ENCODE results near the gene PSMD5.
"Not testable (repeated sequence)": the region's sequence is repeated elsewhere in the genome, so short reads cannot be mapped to it uniquely, and the experiment has no call there.

The PSMD5 gene

DNA sequence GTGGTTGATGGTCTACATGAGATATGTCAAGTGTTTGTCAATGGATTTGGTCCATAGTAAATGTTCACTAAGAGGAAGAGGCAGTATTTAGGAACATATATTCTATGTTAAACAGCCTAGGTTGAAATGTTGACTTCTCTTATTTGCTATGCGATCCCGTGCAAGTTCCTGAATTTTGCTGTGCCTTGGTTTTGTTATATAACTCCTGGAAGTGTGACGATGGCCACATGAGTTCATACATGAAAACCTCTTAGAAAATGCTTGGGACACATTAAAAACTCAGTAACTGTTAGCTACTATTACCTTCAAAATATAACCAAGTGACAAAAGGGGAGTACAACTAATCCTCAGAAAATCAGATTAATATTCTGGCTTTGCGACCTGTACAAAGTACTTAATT, 27.6 kb downstream of the PSMD5 start:
- Histone ChIP-seq H3K18ac (ENCODE audit: low read depth in 1 of 2, low read length in 2 of 2) (no peak overlapping the region), H3K9ac (ENCODE audit: low read length) (no peak overlapping the region), H2BK15ac (ENCODE audit: low read depth, poor library complexity, severe bottlenecking) (no peak overlapping the region), H3K27me3 (ENCODE audit: control insufficient read depth in 1 of 2, insufficient read depth in 1 of 2, low read length in 2 of 2) (no peaks in the 10 kb centered on the region), H2BK5ac (ENCODE audit: low read depth, low read length, poor library complexity, severe bottlenecking) (no peak overlapping the region), H3K4me2 (ENCODE audit: low read length, poor library complexity, severe bottlenecking) (no peak overlapping the region), H2BK120ac (ENCODE audit: low read depth, low read length) (no peak overlapping the region), H3K36me3 (ENCODE audit: control insufficient read depth in 1 of 2, insufficient read depth in 2 of 2, low read depth in 1 of 2, low read length in 2 of 2) (peaks cover 14 to 55% of the 10 kb centered on the region in 2 experiments), H3K27ac (ENCODE audit: low read length, poor library complexity, severe bottlenecking) (no peak overlapping the region), H3K14ac (ENCODE audit: low read length in 2 of 2) (no peak overlapping the region), H2AK5ac (ENCODE audit: low read length, severe bottlenecking) (no peak overlapping the region), H3K4ac (ENCODE audit: low read depth in 1 of 2, low read length in 2 of 2) (no peak overlapping the region), H2AFZ (ENCODE audit: low read depth, low read length) (no peak overlapping the region), H4K8ac (ENCODE audit: low read length) (no peak overlapping the region), H3K4me1 (ENCODE audit: control insufficient read depth, insufficient read depth, low read depth, low read length) (no peaks in the 10 kb centered on the region), H3K79me1 (replicated peaks; ENCODE audit: low read length, poor library complexity, severe bottlenecking) (no peaks in the 10 kb centered on the region), H3K23ac (ENCODE audit: low read length in 2 of 2) (no peak overlapping the region), H2BK12ac (ENCODE audit: low read length in 2 of 2) (no peak overlapping the region), H3K4me3 (ENCODE audit: insufficient read depth in 1 of 2, low read depth in 1 of 2, low read length in 2 of 2) (no peak overlapping the region), H3K9me3 (ENCODE audit: control insufficient read depth, low read length) (no peaks in the 10 kb centered on the region), H4K91ac (ENCODE audit: low read length) (no peak overlapping the region)
- DNase-seq, result no peak
- 100% methylated on average over 4 of the region's 4 CpGs for WGBS

DNA sequence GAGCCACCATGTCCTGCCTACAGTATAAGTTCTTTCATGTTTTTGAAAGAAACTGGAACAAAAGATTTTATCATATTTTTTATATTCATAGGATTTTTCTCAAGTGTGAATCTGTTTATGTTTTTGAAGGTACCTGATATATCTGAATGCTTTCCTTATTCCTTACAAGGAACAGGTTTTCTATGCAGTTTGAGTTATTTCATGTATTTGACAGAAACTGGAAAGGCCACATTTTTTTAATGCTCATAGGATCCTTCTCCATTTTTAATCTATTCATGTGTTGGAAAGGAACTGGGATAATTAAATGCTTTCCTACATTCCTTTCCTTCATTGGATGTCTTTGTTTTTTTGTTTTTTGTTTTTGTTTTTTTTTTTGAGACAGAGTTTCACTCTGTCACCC, 33.8 kb downstream of the PSMD5 start:
- H4K91ac ChIP-seq (ENCODE audit: low read length), result no peak overlapping the region
- H2BK5ac ChIP-seq (ENCODE audit: low read depth, low read length, poor library complexity, severe bottlenecking), result no peak overlapping the region

DNA sequence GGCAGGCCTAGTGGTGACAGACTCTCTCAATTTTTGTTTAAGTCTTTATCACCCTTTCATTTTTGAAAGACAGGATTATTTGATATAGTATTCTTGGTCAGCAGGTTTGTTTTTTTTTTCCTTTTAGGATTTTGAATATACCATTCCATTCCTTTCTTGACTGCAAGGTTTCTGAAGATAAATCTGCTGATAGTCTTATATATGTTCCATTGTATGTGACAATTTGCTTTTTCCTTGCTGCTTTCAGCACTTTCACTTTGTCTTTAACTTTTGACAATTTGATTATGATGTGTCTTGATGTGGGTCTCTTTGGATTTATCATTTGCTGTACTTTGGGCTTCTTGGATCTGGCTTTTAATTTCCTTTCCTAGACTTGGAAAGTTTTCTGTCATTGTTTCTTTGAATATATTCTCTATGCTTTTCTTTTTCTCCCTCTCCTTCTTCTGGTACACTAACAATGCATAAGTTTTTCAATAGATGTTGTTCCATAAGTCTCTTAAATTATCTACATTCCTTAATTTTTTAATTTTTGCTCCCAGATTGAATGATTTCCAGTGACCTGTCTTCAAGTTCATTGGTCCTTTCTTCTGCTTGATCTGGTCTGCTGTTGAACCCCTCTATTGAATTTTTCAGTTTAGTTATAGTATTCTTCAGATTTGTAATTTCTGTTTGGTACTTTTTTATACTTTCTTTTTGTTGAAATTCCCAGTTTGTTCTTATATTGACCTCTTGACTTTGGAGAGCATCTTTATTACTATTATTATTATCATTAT, 34.9 kb downstream of the PSMD5 start:
- Histone ChIP-seq H2AFZ (ENCODE audit: low read depth, low read length) (no peak overlapping the region), H3K9ac (ENCODE audit: low read length) (no peak overlapping the region), H2BK5ac (ENCODE audit: low read depth, low read length, poor library complexity, severe bottlenecking) (no peak overlapping the region), H3K79me1 (replicated peaks; ENCODE audit: low read length, poor library complexity, severe bottlenecking) (no peaks in the 10 kb centered on the region), H3K23ac (ENCODE audit: low read length in 2 of 2) (no peak overlapping the region), H3K14ac (ENCODE audit: low read length in 2 of 2) (no peak overlapping the region), H3K27me3 (ENCODE audit: control insufficient read depth in 1 of 2, insufficient read depth in 1 of 2, low read length in 2 of 2) (no peaks in the 10 kb centered on the region), H3K36me3 (ENCODE audit: control insufficient read depth in 1 of 2, insufficient read depth in 2 of 2, low read depth in 1 of 2, low read length in 2 of 2) (peaks cover 0 to 3% of the 10 kb centered on the region in 2 experiments), H3K18ac (ENCODE audit: low read depth in 1 of 2, low read length in 2 of 2) (no peak overlapping the region), H3K4me1 (ENCODE audit: control insufficient read depth, insufficient read depth, low read depth, low read length) (no peaks in the 10 kb centered on the region), H3K4ac (ENCODE audit: low read depth in 1 of 2, low read length in 2 of 2) (no peak overlapping the region), H2BK120ac (ENCODE audit: low read depth, low read length) (no peak overlapping the region), H3K4me3 (ENCODE audit: insufficient read depth in 1 of 2, low read depth in 1 of 2, low read length in 2 of 2) (no peak overlapping the region), H2BK15ac (ENCODE audit: low read depth, poor library complexity, severe bottlenecking) (no peak overlapping the region), H3K27ac (ENCODE audit: low read length, poor library complexity, severe bottlenecking) (no peak overlapping the region), H2BK12ac (ENCODE audit: low read length in 2 of 2) (no peak overlapping the region), H3K4me2 (ENCODE audit: low read length, poor library complexity, severe bottlenecking) (no peak overlapping the region), H3K9me3 (ENCODE audit: control insufficient read depth, low read length) (peaks cover 39% of the 10 kb centered on the region), H4K91ac (ENCODE audit: low read length) (no peak overlapping the region), H2AK5ac (ENCODE audit: low read length, severe bottlenecking) (no peak overlapping the region), H4K8ac (ENCODE audit: low read length) (no peak overlapping the region)
- DNase-seq, result no peak

More for the DNA sequence above, 33.8 kb downstream of the PSMD5 start:
- peaks cover 39% of the 10 kb centered on the region for H3K9me3 ChIP-seq (ENCODE audit: control insufficient read depth, low read length)
- DNase-seq, result no peak
- H2AK5ac ChIP-seq (ENCODE audit: low read length, severe bottlenecking), result no peak overlapping the region
- H2BK120ac ChIP-seq (ENCODE audit: low read depth, low read length), result no peak overlapping the region
- H3K4me1 ChIP-seq (ENCODE audit: control insufficient read depth, insufficient read depth, low read depth, low read length), result no peaks in the 10 kb centered on the region
- H3K36me3 ChIP-seq (ENCODE audit: control insufficient read depth in 1 of 2, insufficient read depth in 2 of 2, low read depth in 1 of 2, low read length in 2 of 2), result peaks cover 0 to 3% of the 10 kb centered on the region in 2 experiments
- H3K79me1 ChIP-seq (replicated peaks; ENCODE audit: low read length, poor library complexity, severe bottlenecking), result no peaks in the 10 kb centered on the region
- H3K23ac ChIP-seq (ENCODE audit: low read length in 2 of 2), result no peak overlapping the region
- H3K14ac ChIP-seq (ENCODE audit: low read length in 2 of 2), result no peak overlapping the region
- H3K27ac ChIP-seq (ENCODE audit: low read length, poor library complexity, severe bottlenecking), result no peak overlapping the region
- no peak overlapping the region for H2BK15ac ChIP-seq (ENCODE audit: low read depth, poor library complexity, severe bottlenecking)
- H3K27me3 ChIP-seq (ENCODE audit: control insufficient read depth in 1 of 2, insufficient read depth in 1 of 2, low read length in 2 of 2), result no peaks in the 10 kb centered on the region
- no peak overlapping the region for H2AFZ ChIP-seq (ENCODE audit: low read depth, low read length)
- no peak overlapping the region for H3K4me2 ChIP-seq (ENCODE audit: low read length, poor library complexity, severe bottlenecking)
- no peak overlapping the region for H4K8ac ChIP-seq (ENCODE audit: low read length)
- H3K4me3 ChIP-seq (ENCODE audit: insufficient read depth in 1 of 2, low read depth in 1 of 2, low read length in 2 of 2), result no peak overlapping the region
- H3K9ac ChIP-seq (ENCODE audit: low read length), result no peak overlapping the region
- no peak overlapping the region for H3K4ac ChIP-seq (ENCODE audit: low read depth in 1 of 2, low read length in 2 of 2)
- no peak overlapping the region for H3K18ac ChIP-seq (ENCODE audit: low read depth in 1 of 2, low read length in 2 of 2)
- H2BK12ac ChIP-seq (ENCODE audit: low read length in 2 of 2), result no peak overlapping the region

DNA sequence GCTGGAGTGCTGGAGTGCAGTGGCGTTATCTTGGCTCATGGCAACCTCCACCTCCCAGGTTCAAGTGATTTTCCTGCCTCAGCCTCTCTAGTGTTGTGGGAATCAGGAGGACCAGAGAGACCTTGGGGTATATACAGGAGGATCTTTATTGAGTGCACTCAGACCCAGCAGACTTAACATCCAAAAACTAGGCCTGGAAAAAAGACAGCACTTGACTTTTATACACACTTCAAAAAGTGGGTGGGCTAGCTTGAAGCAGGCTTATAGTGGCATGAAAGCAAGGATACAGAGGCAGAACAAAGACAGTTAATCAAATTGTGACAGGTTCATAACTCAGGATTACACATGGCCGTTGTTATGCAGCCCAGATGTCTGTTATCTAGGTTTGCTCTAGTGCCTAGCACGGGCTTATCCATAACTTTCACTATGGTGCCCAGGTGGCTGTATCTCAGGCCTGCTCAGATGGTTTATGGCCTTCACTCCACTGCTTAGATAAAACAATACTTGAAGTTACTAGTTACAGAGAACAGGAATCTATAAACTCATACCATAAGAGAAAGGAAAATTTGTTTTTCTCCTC, 37.8 kb downstream of the PSMD5 start:
- H2BK12ac ChIP-seq (ENCODE audit: low read length in 2 of 2); H3K36me3 ChIP-seq (ENCODE audit: control insufficient read depth in 1 of 2, insufficient read depth in 2 of 2, low read depth in 1 of 2, low read length in 2 of 2); H3K18ac ChIP-seq (ENCODE audit: low read depth in 1 of 2, low read length in 2 of 2); H3K4me3 ChIP-seq (ENCODE audit: insufficient read depth in 1 of 2, low read depth in 1 of 2, low read length in 2 of 2); H4K91ac ChIP-seq (ENCODE audit: low read length); H3K9ac ChIP-seq (ENCODE audit: low read length); H2AK5ac ChIP-seq (ENCODE audit: low read length, severe bottlenecking); H2BK5ac ChIP-seq (ENCODE audit: low read depth, low read length, poor library complexity, severe bottlenecking); DNase-seq; H3K4me1 ChIP-seq (ENCODE audit: control insufficient read depth, insufficient read depth, low read depth, low read length); H4K8ac ChIP-seq (ENCODE audit: low read length); H2AFZ ChIP-seq (ENCODE audit: low read depth, low read length); H3K27ac ChIP-seq (ENCODE audit: low read length, poor library complexity, severe bottlenecking); H2BK120ac ChIP-seq (ENCODE audit: low read depth, low read length); H3K23ac ChIP-seq (ENCODE audit: low read length in 2 of 2); H3K4me2 ChIP-seq (ENCODE audit: low read length, poor library complexity, severe bottlenecking); H3K14ac ChIP-seq (ENCODE audit: low read length in 2 of 2); H3K4ac ChIP-seq (ENCODE audit: low read depth in 1 of 2, low read length in 2 of 2); H2BK15ac ChIP-seq (ENCODE audit: low read depth, poor library complexity, severe bottlenecking); H3K79me1 ChIP-seq (replicated peaks; ENCODE audit: low read length, poor library complexity, severe bottlenecking); H3K27me3 ChIP-seq (ENCODE audit: control insufficient read depth in 1 of 2, insufficient read depth in 1 of 2, low read length in 2 of 2): not testable (repeated sequence)
- H3K9me3 ChIP-seq (ENCODE audit: control insufficient read depth, low read length), result peaks cover 38% of the 10 kb centered on the region
- 89% methylated on average over 3 of the region's 3 CpGs for WGBS

Data from mesenchymal stem cell (in vitro differentiated cells and primary cell).